Activated naive CD8-positive, alpha-beta T cell treated with anti-CD3 and anti-CD28 coated beads, Interleukin-2, amount 10 ng/mL, durations not matched to agents 7 days and 5 days (primary cell): ENCODE results near the gene GPR82. TPM values are rescaled to one million over a fixed set of nuclear protein-coding genes. Genes with fewer than 3 reads are reported as not detected.

ENCODE experiments used
- ATAC-seq: fragments of 150-1000 bp; cut with Tn5 transposase; one replicate; pipeline ENCODE4 v1.10.0; 2021; ENCODE audit warnings: low read depth, moderate library complexity
- POLR2A ChIA-PET: fragments of 350-600 bp; sonication (Branson Sonifier 250); formaldehyde crosslinking; loops from one replicate; lab custom pipeline; 2021; ENCODE audit warnings: antibody characterized with exemption; lab: Charles Lee
- DNase-seq: peaks from one replicate; pipeline ENCODE4 v3.0.0; 2021
- H3K27ac Mint-ChIP-seq: one replicate; pipeline ENCODE4 v1.8.0; 2022; ENCODE audit warnings: mild to moderate bottlenecking, mixed read lengths
- H3K27me3 Mint-ChIP-seq: one replicate; pipeline ENCODE4 v1.8.0; 2022; ENCODE audit warnings: mild to moderate bottlenecking, moderate library complexity, mixed read lengths
- H3K36me3 Mint-ChIP-seq: one replicate; pipeline ENCODE4 v1.8.0; 2021; ENCODE audit warnings: mild to moderate bottlenecking, mixed read lengths
- H3K4me1 Mint-ChIP-seq: one replicate; pipeline ENCODE4 v1.8.0; 2021; ENCODE audit warnings: mixed read lengths
- H3K4me3 Mint-ChIP-seq: one replicate; pipeline ENCODE4 v1.8.0; 2022; ENCODE audit warnings: mild to moderate bottlenecking, moderate library complexity, mixed read lengths
- H3K9me3 Mint-ChIP-seq: one replicate; pipeline ENCODE4 v1.8.0; 2021; ENCODE audit warnings: mixed read lengths
- total RNA-seq, 2 experiments: library from RNA; stranded (reverse); gene quantifications; one replicate each; pipeline ENCODE4 v1.2.3, GENCODE V29; 2021

Gene GPR82
- total RNA-seq, 2 experiments from 2014 or later = 0.97 to 1.1 TPM

GRCh38 chrX:41722816-41723618 is 964 bp upstream of the GPR82 start:
- ATAC-seq = no peak
- Mint-ChIP-seq H3K4me3 (peak overlapping the region; percentile 72), H3K9me3 (peaks cover 1% of the 10 kb centered on the region), H3K27me3 (no peaks in the 10 kb centered on the region), H3K36me3 (peaks cover 35% of the 10 kb centered on the region), H3K27ac (peak overlapping the region; percentile 78), H3K4me1 (peaks cover 42% of the 10 kb centered on the region)
- POLR2A ChIA-PET = no interaction called here
- DNase-seq = no peak

DNA sequence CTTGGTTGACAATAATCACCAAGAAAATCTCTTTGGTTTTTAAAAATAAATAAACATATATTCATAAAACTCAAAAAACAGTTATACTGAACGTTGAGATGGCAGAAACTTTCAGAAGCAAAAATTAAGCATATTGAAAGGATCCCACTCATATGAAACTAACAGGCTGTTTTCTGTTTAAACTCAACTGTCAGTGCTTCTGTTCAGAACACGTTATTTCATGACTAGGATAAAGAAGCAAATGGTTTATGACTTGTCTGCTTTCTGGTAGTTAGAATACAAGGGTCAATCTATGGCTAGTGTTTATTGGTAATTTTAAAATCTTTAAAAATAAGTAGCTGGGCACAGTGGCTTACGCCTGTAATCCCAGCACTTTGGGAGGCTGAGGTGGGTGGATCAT is 4.1 kb downstream of the GPR82 start:
- DNase-seq = no peak
- H3K36me3 Mint-ChIP-seq = peaks cover 11% of the 10 kb centered on the region
- no peaks in the 10 kb centered on the region for H3K27me3 Mint-ChIP-seq
- H3K27ac Mint-ChIP-seq = no peak overlapping the region
- no peak for ATAC-seq
- POLR2A ChIA-PET = no interaction called here
- no peak overlapping the region for H3K4me3 Mint-ChIP-seq
- H3K9me3 Mint-ChIP-seq = no peaks in the 10 kb centered on the region
- H3K4me1 Mint-ChIP-seq = peaks cover 21% of the 10 kb centered on the region

DNA sequence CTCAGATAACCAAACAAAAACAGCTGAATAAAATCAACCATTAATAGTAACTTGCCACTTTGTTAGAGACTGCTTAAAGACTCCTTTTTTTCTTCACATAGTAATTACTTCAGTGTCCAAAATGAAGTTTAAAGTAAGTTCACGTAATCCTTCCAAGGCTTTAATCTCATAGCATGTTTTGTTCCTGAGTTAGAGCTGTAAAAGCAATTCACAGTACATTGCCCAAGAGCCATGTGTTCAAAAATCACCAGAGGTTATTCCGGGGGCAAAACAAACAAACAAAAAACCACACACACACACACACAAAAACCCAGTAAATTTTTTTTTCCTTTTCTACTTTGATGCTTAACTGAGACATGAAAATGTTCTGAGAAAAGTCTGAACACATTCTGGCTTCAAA is 6.1 kb downstream of the GPR82 start:
- DNase-seq = no peak
- no peak for ATAC-seq
- no peaks in the 10 kb centered on the region for H3K27me3 Mint-ChIP-seq
- peaks cover 11% of the 10 kb centered on the region for H3K36me3 Mint-ChIP-seq
- H3K9me3 Mint-ChIP-seq = no peaks in the 10 kb centered on the region
- POLR2A ChIA-PET = no interaction called here
- peaks cover 18% of the 10 kb centered on the region for H3K4me1 Mint-ChIP-seq
- no peak overlapping the region for H3K4me3 Mint-ChIP-seq
- no peak overlapping the region for H3K27ac Mint-ChIP-seq

DNA sequence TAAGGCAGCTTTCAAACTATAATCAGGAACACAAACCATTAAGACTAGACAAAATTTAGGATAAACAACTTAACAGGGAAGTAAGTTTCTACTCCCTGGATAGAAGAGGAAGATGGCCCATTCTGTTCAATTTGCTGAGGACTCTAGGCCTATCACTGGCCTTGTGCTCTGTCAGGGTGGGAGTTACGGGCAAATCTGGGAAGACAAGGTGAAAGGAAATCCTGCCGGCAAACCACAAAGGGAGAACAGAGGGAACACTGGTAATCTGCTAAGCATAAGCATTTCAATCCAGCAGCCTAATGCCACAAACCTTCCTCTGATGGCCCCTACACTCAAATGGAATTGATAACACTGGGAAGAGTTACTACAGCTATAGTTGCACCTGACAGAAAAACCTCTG is 8.3 kb downstream of the GPR82 start:
- Mint-ChIP-seq H3K27me3 (no peaks in the 10 kb centered on the region), H3K4me1 (peaks cover 27% of the 10 kb centered on the region), H3K27ac (peak overlapping the region; percentile 34), H3K9me3 (no peaks in the 10 kb centered on the region), H3K36me3 (peaks cover 7% of the 10 kb centered on the region), H3K4me3 (peak overlapping the region; percentile 25)
- POLR2A ChIA-PET = interaction anchor here (0.6 to 1.1 kb wide), 2 partner anchors 12 to 74 kb away, joined by 3 read pairs; no protein-coding TSS in a partner anchor
- no peak for DNase-seq
- ATAC-seq = no peak

GRCh38 chrX:41733939-41734338 is 10.0 kb downstream of the GPR82 start:
- Mint-ChIP-seq H3K9me3 (no peaks in the 10 kb centered on the region), H3K36me3 (peaks cover 1% of the 10 kb centered on the region), H3K4me1 (peaks cover 26% of the 10 kb centered on the region), H3K27ac (peak overlapping the region; percentile 94), H3K4me3 (peak overlapping the region; percentile 72), H3K27me3 (no peaks in the 10 kb centered on the region)
- ATAC-seq = peak; percentile 73
- POLR2A ChIA-PET = no interaction called here
- DNase-seq = no peak

DNA sequence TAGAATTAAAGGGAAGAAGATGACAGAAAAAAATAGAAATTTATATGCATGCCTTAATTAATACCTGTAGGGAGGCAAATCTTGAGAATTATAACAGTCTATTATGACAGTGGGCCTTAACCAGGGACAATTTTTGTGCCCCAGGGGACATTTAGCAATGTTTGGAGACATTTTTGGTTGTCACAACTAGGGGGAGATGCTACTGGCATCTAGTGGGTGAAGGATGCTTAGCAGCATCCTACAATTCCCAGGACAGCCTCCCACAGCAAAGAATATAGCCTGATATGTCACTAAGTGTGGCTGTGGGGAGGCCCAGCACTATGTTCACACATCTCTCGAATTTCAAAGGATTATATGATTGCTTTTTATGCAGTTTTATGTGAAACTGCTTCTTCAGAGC is 10.5 kb downstream of the GPR82 start:
- Mint-ChIP-seq H3K4me1 (peaks cover 26% of the 10 kb centered on the region), H3K9me3 (no peaks in the 10 kb centered on the region), H3K4me3 (peak overlapping the region; percentile 72), H3K27ac (peak overlapping the region; percentile 94), H3K36me3 (peaks cover 1% of the 10 kb centered on the region), H3K27me3 (no peaks in the 10 kb centered on the region)
- ATAC-seq (peak; percentile 18), DNase-seq (no peak)
- POLR2A ChIA-PET = no interaction called here

- POLR2A ChIA-PET = no interaction called here
- Mint-ChIP-seq H3K36me3 (peaks cover 3% of the 10 kb centered on the region), H3K27ac (peak overlapping the region; percentile 83), H3K4me1 (peaks cover 26% of the 10 kb centered on the region), H3K9me3 (no peaks in the 10 kb centered on the region), H3K27me3 (no peaks in the 10 kb centered on the region), H3K4me3 (peak overlapping the region; percentile 47)
- ATAC-seq (peak; percentile 83), DNase-seq (no peak)
Observed at GRCh38 chrX:41737065-41737464, 13.1 kb downstream of the GPR82 start.

DNA sequence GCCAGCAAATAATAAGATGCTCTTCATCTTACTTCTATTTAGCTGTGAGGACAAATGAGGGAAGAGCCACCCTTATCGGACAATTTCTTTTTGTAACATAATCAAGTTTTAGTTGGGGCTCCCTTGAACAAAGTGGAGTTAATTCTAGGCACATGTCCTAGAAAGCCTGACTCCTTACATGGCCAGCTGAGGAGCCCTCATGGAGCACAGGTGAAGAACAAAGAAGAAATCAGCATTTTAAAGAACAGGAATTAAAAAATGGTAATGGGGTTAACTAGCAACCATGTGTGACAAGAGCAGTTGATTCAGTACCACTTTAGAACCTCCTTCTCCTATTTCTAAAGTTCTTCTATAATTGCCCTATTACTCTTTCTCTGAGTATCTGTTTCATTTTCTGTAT is 15.9 kb downstream of the GPR82 start:
- Mint-ChIP-seq H3K9me3 (no peaks in the 10 kb centered on the region), H3K27ac (no peak overlapping the region), H3K4me3 (no peak overlapping the region), H3K27me3 (no peaks in the 10 kb centered on the region), H3K4me1 (peaks cover 21% of the 10 kb centered on the region), H3K36me3 (peaks cover 17% of the 10 kb centered on the region)
- no peak for DNase-seq
- POLR2A ChIA-PET = no interaction called here
- ATAC-seq = no peak

GRCh38 chrX:41750716-41751115 is 26.7 kb downstream of the GPR82 start:
- Mint-ChIP-seq H3K36me3 (peaks cover 4% of the 10 kb centered on the region), H3K27me3 (no peaks in the 10 kb centered on the region), H3K9me3 (no peaks in the 10 kb centered on the region), H3K27ac (no peak overlapping the region), H3K4me3 (no peak overlapping the region), H3K4me1 (peaks cover 1% of the 10 kb centered on the region)
- ATAC-seq (no peak), DNase-seq (no peak)
- POLR2A ChIA-PET = no interaction called here

- H3K9me3 Mint-ChIP-seq = no peaks in the 10 kb centered on the region
- peaks cover 7% of the 10 kb centered on the region for H3K36me3 Mint-ChIP-seq
- POLR2A ChIA-PET = interaction anchor here (0.7 kb wide), 1 partner anchor 29 kb away, joined by 3 read pairs; no protein-coding TSS in a partner anchor
- no peak overlapping the region for H3K27ac Mint-ChIP-seq
- H3K4me1 Mint-ChIP-seq = peaks cover 4% of the 10 kb centered on the region
- H3K27me3 Mint-ChIP-seq = no peaks in the 10 kb centered on the region
- DNase-seq (no peak), ATAC-seq (no peak)
- no peak overlapping the region for H3K4me3 Mint-ChIP-seq
Observed at GRCh38 chrX:41758401-41758800, 34.4 kb downstream of the GPR82 start.

- Mint-ChIP-seq H3K4me1 (peaks cover 6% of the 10 kb centered on the region), H3K9me3 (no peaks in the 10 kb centered on the region), H3K36me3 (peaks cover 5% of the 10 kb centered on the region), H3K27ac (no peak overlapping the region), H3K4me3 (no peak overlapping the region), H3K27me3 (no peaks in the 10 kb centered on the region)
- POLR2A ChIA-PET = interaction anchor here (1.0 kb wide), 1 partner anchor 278 kb away, joined by 3 read pairs; no protein-coding TSS in a partner anchor
- ATAC-seq (no peak), DNase-seq (no peak)
Observed at GRCh38 chrX:41759817-41760216, 35.8 kb downstream of the GPR82 start.

DNA sequence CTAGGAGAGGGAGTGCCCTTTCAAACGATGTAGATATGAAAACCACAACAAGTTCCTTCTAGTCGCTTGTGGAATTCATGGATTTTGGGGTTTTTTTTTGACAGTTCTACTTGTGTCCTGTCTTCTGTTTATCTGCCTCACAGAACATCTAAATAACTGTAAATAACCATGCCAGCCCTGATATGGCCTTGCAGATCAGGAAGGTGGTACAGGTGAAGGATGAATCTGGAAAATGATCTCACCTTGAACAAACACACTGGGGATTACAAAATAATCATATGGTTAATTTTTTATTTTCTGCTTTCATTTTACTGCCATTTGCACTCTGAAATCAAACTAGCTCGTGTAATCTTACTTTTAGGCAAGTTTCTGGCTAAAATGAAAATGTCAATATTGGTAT is 37.2 kb downstream of the GPR82 start:
- Mint-ChIP-seq H3K27me3 (no peaks in the 10 kb centered on the region), H3K4me3 (no peak overlapping the region), H3K9me3 (no peaks in the 10 kb centered on the region), H3K27ac (no peak overlapping the region), H3K36me3 (peaks cover 5% of the 10 kb centered on the region), H3K4me1 (peaks cover 6% of the 10 kb centered on the region)
- POLR2A ChIA-PET = no interaction called here
- no peak for ATAC-seq
- no peak for DNase-seq

DNA sequence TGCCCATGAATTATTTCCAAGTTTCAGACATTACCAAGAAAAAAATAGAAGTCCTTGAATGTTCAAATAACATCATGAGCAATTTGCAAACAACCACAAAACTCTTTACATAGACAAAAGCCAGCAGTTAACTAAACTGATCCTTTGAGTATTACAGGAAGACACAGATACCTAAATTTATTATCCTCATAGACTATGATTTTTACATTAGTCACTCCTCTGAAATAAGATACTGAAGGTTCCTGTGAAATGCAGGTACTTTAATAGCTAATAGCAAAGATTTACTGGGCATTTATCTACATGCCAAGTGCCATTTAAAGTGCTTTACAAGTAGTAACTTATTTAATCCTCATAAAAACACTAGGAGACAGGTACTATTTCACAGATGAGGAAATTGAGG is 37.7 kb downstream of the GPR82 start:
- ATAC-seq (no peak), DNase-seq (no peak)
- H3K36me3 Mint-ChIP-seq = peaks cover 5% of the 10 kb centered on the region
- POLR2A ChIA-PET = no interaction called here
- no peaks in the 10 kb centered on the region for H3K9me3 Mint-ChIP-seq
- no peaks in the 10 kb centered on the region for H3K27me3 Mint-ChIP-seq
- H3K27ac Mint-ChIP-seq = no peak overlapping the region
- peaks cover 6% of the 10 kb centered on the region for H3K4me1 Mint-ChIP-seq
- H3K4me3 Mint-ChIP-seq = no peak overlapping the region

DNA sequence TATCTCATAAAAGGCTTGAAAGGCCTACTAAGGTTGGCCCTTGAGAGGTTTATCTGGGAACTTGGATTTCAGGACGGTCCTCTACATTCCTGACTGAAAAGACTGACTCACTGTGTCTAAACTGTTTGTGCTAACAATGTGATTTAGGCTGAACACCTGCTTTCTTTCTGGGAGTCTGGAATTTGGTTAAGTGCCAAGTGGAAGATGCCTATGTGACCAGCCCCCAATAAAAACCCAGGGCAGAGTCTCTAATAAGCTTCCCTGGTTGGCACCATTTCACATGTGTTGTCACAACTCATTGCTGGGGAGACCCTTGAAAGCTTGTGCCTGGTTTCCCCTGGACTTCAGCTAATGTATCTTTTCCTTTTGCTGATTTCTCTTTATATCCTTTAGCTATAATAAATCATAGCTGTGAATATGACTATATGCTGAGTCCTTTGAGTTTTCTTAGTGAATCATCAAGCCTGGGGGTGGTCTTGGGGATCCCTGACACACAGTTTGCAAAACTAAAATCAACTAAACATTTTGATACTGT is 55.1 kb downstream of the GPR82 start:
- H3K36me3 Mint-ChIP-seq = peaks cover 7% of the 10 kb centered on the region
- H3K27me3 Mint-ChIP-seq = no peaks in the 10 kb centered on the region
- no peaks in the 10 kb centered on the region for H3K9me3 Mint-ChIP-seq
- DNase-seq (no peak), ATAC-seq (no peak)
- no peaks in the 10 kb centered on the region for H3K4me1 Mint-ChIP-seq
- no peak overlapping the region for H3K27ac Mint-ChIP-seq
- no peak overlapping the region for H3K4me3 Mint-ChIP-seq
- POLR2A ChIA-PET = no interaction called here
